SU-DHL-6 (cell line): ENCODE results near the gene EPC2.
"Not testable (repeated sequence)": the region's sequence is repeated elsewhere in the genome, so short reads cannot be mapped to it uniquely, and the experiment has no call there.

ENCODE experiments used
- H2AFZ ChIP-seq: fragments of 200-600 bp; sonication (generic); 2 replicates; pipeline ENCODE4 v1.6.1; 2014; ENCODE audit warnings: low read depth, mild to moderate bottlenecking, moderate library complexity, mixed read lengths, antibody characterized with exemption, low read length; ENCODE audit not compliant: severe bottlenecking
- H3F3A ChIP-seq: fragments of 200-600 bp; shearing (Covaris generic); 2 replicates; pipeline ENCODE4 v1.6.0; 2016; ENCODE audit warnings: antibody characterized with exemption, mild to moderate bottlenecking; ENCODE audit not compliant: insufficient read depth
- H3K27ac ChIP-seq: fragments of 200-600 bp; sonication (generic); 2 replicates; pipeline ENCODE4 v1.5.1; 2016; ENCODE audit warnings: low read depth, mild to moderate bottlenecking, low read length, moderate library complexity, mixed read lengths
- H3K27me3 ChIP-seq: fragments of 200-600 bp; sonication (generic), shearing (Covaris generic); 2 replicates; pipeline ENCODE4 v1.6.0; 2014; ENCODE audit warnings: mild to moderate bottlenecking, low read length
- H3K36me3 ChIP-seq: fragments of 200-600 bp; sonication (generic); 2 replicates; pipeline ENCODE4 v1.6.1; 2014; ENCODE audit warnings: mild to moderate bottlenecking, low read length, mixed read lengths
- H3K4me2 ChIP-seq: fragments of 300-600, 200-600 bp; shearing (Covaris generic), sonication (generic); 2 replicates; pipeline ENCODE4 v1.6.0; 2014; ENCODE audit warnings: low read length, low read depth, mild to moderate bottlenecking; ENCODE audit not compliant: poor library complexity, severe bottlenecking
- H3K4me3 ChIP-seq: fragments of 200-600 bp; sonication (generic); 2 replicates; pipeline ENCODE4 v1.5.1; 2014; ENCODE audit warnings: antibody characterized with exemption, low read length, mild to moderate bottlenecking, mixed read lengths; ENCODE audit not compliant: insufficient read depth, poor library complexity, severe bottlenecking
- H3K79me2 ChIP-seq: fragments of 200-600 bp; sonication (generic); 2 replicates; pipeline ENCODE4 v1.6.1; 2014; ENCODE audit warnings: mild to moderate bottlenecking, low read length, moderate library complexity; ENCODE audit not compliant: insufficient read depth
- H3K9ac ChIP-seq: fragments of 200-600 bp; sonication (generic); 2 replicates; pipeline ENCODE4 v1.7.0; 2014; ENCODE audit warnings: mild to moderate bottlenecking, low read length
- H3K9me2 ChIP-seq: fragments of 200-600 bp; sonication (generic); replicated peaks from 2 replicates; pipeline ENCODE4 v1.6.1; 2014; ENCODE audit warnings: low read length; ENCODE audit not compliant: insufficient read depth
- H3K9me3 ChIP-seq: fragments of 200-600 bp; sonication (generic); 2 replicates; pipeline ENCODE4 v1.6.1; 2014; ENCODE audit warnings: low read length, mixed read lengths; ENCODE audit not compliant: insufficient read depth
- H4K20me1 ChIP-seq: fragments of 200-600 bp; sonication (generic); 2 replicates; pipeline ENCODE4 v1.6.1; 2014; ENCODE audit warnings: low read depth, mild to moderate bottlenecking, antibody characterized with exemption, low read length, moderate library complexity, mixed read lengths
- CTCF ChIP-seq: fragments of 200-600 bp; sonication (generic); IDR thresholded peaks from one replicate; pipeline ENCODE4 v1.5.1; 2017; ENCODE audit warnings: antibody characterized with exemption, mild to moderate bottlenecking, low read length, moderate library complexity; ENCODE audit not compliant: insufficient read depth, poor library complexity, severe bottlenecking
- EZH2phosphoT487 ChIP-seq: fragments of 200-600 bp; sonication (generic), shearing (Covaris generic); conservative IDR thresholded peaks from 2 replicates; pipeline ENCODE4 v1.6.1; 2018; ENCODE audit warnings: mild to moderate bottlenecking, antibody characterized with exemption, low read length, moderate library complexity, mixed read lengths

Gene EPC2

GRCh38 chr2:148680462-148680861 lies 35.9 kb downstream of the EPC2 start:
- Histone ChIP-seq H3K79me2 (peaks cover 92% of the 10 kb centered on the region), H2AFZ (no peak overlapping the region), H3K27me3 (no peaks in the 10 kb centered on the region), H4K20me1 (peaks cover 25% of the 10 kb centered on the region), H3K4me2 (no peak overlapping the region), H3K27ac (no peak overlapping the region), H3K4me3 (no peak overlapping the region), H3K9me3 (no peaks in the 10 kb centered on the region), H3K36me3 (no peaks in the 10 kb centered on the region), H3K9ac (no peak overlapping the region), H3K9me2 (no peaks in the 10 kb centered on the region), H3F3A (no peaks in the 10 kb centered on the region)
- TF ChIP-seq CTCF = no peak
- no peak for TF ChIP-seq EZH2phosphoT487

DNA sequence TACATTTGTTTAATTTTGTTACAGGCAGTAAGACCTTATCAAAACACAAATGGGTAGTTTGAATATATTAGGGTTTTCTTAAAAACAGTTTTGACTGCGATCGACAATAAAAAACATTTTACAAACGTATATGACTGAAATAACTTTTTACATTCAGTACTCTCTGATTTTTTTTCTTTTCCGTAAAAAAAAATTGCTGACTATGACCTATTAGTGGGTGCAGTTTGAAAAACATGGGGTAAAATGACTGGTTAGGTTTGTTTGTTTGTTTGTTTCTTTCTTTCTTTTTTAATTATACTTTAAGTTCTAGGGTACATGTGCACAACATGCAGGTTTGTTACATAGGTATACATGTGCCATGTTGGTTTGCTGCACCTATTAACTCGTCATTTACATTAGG lies 36.9 kb downstream of the EPC2 start:
- Histone ChIP-seq H3K36me3 (no peaks in the 10 kb centered on the region), H3K27me3 (no peaks in the 10 kb centered on the region), H3K27ac (no peak overlapping the region), H3K4me2 (no peak overlapping the region), H3K4me3 (no peak overlapping the region), H4K20me1 (peaks cover 22% of the 10 kb centered on the region), H3K9ac (no peak overlapping the region), H3K79me2 (peaks cover 92% of the 10 kb centered on the region), H3F3A (no peaks in the 10 kb centered on the region), H2AFZ (no peak overlapping the region), H3K9me2 (no peaks in the 10 kb centered on the region), H3K9me3 (no peaks in the 10 kb centered on the region)
- TF ChIP-seq CTCF (no peak), EZH2phosphoT487 (no peak)

GRCh38 chr2:148681862-148682261 lies 37.3 kb downstream of the EPC2 start:
- H3K9ac ChIP-seq, H3K9me2 ChIP-seq, H3K27me3 ChIP-seq, H3F3A ChIP-seq, H3K27ac ChIP-seq, H3K4me2 ChIP-seq, H3K36me3 ChIP-seq, H2AFZ ChIP-seq, H3K9me3 ChIP-seq, H3K4me3 ChIP-seq: not testable (repeated sequence)
- Histone ChIP-seq H4K20me1 (peaks cover 20% of the 10 kb centered on the region), H3K79me2 (peaks cover 92% of the 10 kb centered on the region)

- Histone ChIP-seq H3K27me3 (no peaks in the 10 kb centered on the region), H3K4me3 (no peak overlapping the region), H3K9me3 (no peaks in the 10 kb centered on the region), H3K9me2 (no peaks in the 10 kb centered on the region), H3K27ac (no peak overlapping the region), H3K4me2 (no peak overlapping the region), H3F3A (no peaks in the 10 kb centered on the region), H3K79me2 (peaks cover 96% of the 10 kb centered on the region), H4K20me1 (peaks cover 19% of the 10 kb centered on the region; the same call in 1 of the 2 replicates), H2AFZ (no peak overlapping the region), H3K9ac (no peak overlapping the region), H3K36me3 (no peaks in the 10 kb centered on the region)
- TF ChIP-seq CTCF = no peak
Observed at GRCh38 chr2:148684507-148684906, 40.0 kb downstream of the EPC2 start.
